ENCODE results near the gene POM121L2.

Gene POM121L2

GRCh38 chr6:27312146-27312949 lies at the start of gene POM121L2:
Gene POM121L2 (minus strand): TSS chr6:27312273. CDS start chr6:27312170, 103 bp downstream.
- DNase-seq (ENCODE audit: low read depth, low spot score) = no peak

GRCh38 chr6:27359231-27359630 lies 47.2 kb upstream of the POM121L2 start:
- no peak for DNase-seq (ENCODE audit: low read depth, low spot score)

- DNase-seq (ENCODE audit: low read depth, low spot score) = no peak
Observed at GRCh38 chr6:27358786-27359185, 46.7 kb upstream of the POM121L2 start.

GRCh38 chr6:27352850-27353249 lies 40.8 kb upstream of the POM121L2 start:
- no peak for DNase-seq (ENCODE audit: low read depth, low spot score)

- no peak for DNase-seq (ENCODE audit: low read depth, low spot score)
Observed at GRCh38 chr6:27334141-27334540, 22.1 kb upstream of the POM121L2 start.

GRCh38 chr6:27333642-27334040 lies 21.6 kb upstream of the POM121L2 start:
- no peak for DNase-seq (ENCODE audit: low read depth, low spot score)

- no peak for DNase-seq (ENCODE audit: low read depth, low spot score)
Observed at GRCh38 chr6:27332692-27333641, 20.9 kb upstream of the POM121L2 start.

GRCh38 chr6:27327023-27327738 lies 15.1 kb upstream of the POM121L2 start:
- no peak for DNase-seq (ENCODE audit: low read depth, low spot score)

- no peak for DNase-seq (ENCODE audit: low read depth, low spot score)
Observed at GRCh38 chr6:27321901-27322300, 9.8 kb upstream of the POM121L2 start.

- DNase-seq (ENCODE audit: low read depth, low spot score) = no peak
Observed at GRCh38 chr6:27321370-27321769, 9.3 kb upstream of the POM121L2 start.

GRCh38 chr6:27318973-27319372 lies 6.9 kb upstream of the POM121L2 start:
- DNase-seq (ENCODE audit: low read depth, low spot score) = no peak

GRCh38 chr6:27314046-27314445 lies 2.0 kb upstream of the POM121L2 start:
- DNase-seq (ENCODE audit: low read depth, low spot score) = no peak

GRCh38 chr6:27312950-27313271 lies 838 bp upstream of the POM121L2 start:
- no peak for DNase-seq (ENCODE audit: low read depth, low spot score)

GRCh38 chr6:27311806-27312145 lies 297 bp downstream of the POM121L2 start:
- no peak for DNase-seq (ENCODE audit: low read depth, low spot score)

GRCh38 chr6:27303613-27304272 lies 8.3 kb downstream of the POM121L2 start:
- DNase-seq (ENCODE audit: low read depth, low spot score) = no peak

GRCh38 chr6:27297857-27298730 lies 14.0 kb downstream of the POM121L2 start:
- DNase-seq (ENCODE audit: low read depth, low spot score) = no peak

GRCh38 chr6:27297484-27297856 lies 14.6 kb downstream of the POM121L2 start:
- DNase-seq (ENCODE audit: low read depth, low spot score) = no peak

GRCh38 chr6:27296106-27296783 lies 15.8 kb downstream of the POM121L2 start:
- DNase-seq (ENCODE audit: low read depth, low spot score) = no peak

GRCh38 chr6:27295301-27296079 lies 16.6 kb downstream of the POM121L2 start:
- DNase-seq (ENCODE audit: low read depth, low spot score) = no peak

Data from iPS DF 19.7 (cell line).